Dedifferentiated amniotic fluid mesenchymal stem cell (primary cell): ENCODE measurements around the gene CCDC80.

ENCODE experiments used
- DNase-seq: peaks from one replicate; pipeline ENCODE4 v3.0.0-alpha.2; 2016; ENCODE audit errors: extremely low spot score

CCDC80 gene

GRCh38 chr3:112656043-112656442 is 15.1 kb upstream of the CCDC80 start:
- DNase-seq: no peak

- DNase-seq: no peak
Measured at GRCh38 chr3:112654979-112655378, 14.0 kb upstream of the CCDC80 start.

GRCh38 chr3:112654492-112654891 is 13.5 kb upstream of the CCDC80 start:
- no peak for DNase-seq

- DNase-seq: peak; percentile 84
Measured at GRCh38 chr3:112653881-112654300, 12.9 kb upstream of the CCDC80 start.

DNA sequence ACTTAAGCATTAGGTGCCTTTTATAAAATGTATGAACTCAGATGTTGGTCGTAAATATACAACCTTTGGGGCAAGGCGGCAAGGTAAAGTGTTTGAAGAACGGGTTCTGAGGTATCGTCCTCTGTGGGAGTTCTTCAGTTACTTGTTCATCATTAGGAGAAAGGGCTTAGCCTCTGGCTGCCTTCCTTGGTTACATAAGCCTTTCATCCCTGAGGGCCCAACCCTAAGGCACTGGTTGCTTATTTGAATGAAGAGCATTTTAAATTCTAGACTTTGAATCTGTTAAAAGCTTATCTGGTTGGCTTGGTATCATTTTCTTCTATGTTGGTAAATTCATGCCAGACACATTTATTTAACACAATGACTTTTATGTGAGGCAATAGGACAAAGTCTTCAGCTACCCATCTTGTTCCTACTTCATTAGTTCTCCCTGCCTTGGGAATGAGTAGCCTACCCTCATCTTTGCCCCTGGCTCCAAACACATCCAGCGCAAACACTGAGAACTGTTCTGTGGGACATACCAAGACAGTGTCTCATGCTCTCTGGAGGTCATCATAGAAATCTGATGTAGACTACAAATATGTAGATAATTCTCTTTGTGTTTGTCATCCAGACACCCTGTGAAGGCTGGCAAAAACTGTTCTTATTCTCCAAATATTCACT is 12.4 kb upstream of the CCDC80 start:
- DNase-seq: peak; percentile 93

DNA sequence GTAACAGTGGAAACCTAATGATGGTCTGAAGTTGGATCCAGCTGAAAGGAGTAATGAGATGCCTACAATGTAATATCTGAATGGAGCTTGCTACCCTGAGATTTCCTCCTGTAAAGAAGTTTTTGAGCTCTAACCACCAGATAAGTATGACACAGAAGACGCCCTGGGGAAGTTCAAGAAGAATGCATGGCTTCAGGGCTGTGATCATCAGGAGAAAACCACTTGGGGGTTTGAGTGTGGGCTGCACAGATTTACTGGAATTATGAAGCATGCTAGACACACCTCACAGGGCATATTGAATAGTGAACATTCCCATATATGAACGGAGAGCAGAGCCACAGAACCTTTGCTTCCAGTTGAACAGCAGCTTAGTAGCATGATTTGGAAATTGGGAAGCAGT is 10.6 kb upstream of the CCDC80 start:
- DNase-seq: no peak

- no peak for DNase-seq
Measured at GRCh38 chr3:112651071-112651470, 10.1 kb upstream of the CCDC80 start.

DNA sequence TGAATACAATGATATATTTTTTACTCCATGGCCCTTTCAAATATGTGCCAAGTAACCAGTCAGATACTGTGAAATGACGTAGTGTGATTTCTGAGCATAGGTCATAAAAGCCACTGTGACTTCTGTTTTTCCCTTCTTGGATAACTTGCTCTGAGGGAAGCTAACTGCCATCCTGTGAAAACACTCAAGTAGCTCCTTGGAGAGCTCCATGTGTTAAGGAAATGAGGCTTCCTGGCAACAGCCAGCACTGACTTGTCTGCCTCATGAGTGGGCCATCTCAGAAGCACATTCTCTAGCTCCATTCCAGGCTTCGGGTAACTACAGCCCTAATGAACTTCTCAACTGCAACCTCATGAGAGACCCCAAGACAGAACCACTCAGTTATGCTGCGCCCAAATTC is 9.5 kb upstream of the CCDC80 start:
- DNase-seq: no peak

- DNase-seq: peak; percentile 90
Measured at GRCh38 chr3:112649478-112649735, 8.5 kb upstream of the CCDC80 start.

GRCh38 chr3:112647122-112647521 is 6.2 kb upstream of the CCDC80 start:
- peak; percentile 61 for DNase-seq

- DNase-seq: no peak
Measured at GRCh38 chr3:112646623-112647022, 5.7 kb upstream of the CCDC80 start.

GRCh38 chr3:112644453-112644852 is 3.5 kb upstream of the CCDC80 start:
- no peak for DNase-seq

DNA sequence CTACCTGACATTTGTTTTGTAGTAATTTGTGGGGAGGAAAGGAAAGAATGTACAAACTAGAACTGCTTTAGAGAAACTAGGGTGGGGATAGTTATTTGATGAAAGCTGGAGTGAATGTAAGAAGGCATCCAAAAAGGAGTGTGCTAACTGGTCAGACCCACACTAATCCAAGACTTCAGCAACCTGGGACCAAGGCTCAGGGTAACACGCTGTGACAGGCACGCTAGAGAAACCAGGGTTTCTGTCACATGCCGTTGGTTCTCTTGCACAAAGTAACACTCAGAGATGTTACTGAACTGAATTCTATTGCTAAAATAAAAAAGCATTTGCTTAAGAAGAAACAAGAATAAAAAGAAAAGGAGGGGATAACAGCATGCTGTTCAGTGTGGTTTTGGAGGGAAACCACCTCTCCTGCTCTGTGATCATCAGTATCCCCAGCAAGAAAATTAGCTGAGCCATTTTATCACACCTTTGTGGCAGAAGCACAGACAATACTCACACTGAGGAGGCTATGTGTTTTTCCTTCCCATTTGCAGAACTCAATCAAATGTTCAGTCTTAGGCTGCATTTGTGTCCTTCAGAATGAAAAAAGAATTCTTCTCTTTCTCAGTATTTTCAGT is 2.8 kb upstream of the CCDC80 start:
- no peak for DNase-seq

- peak; percentile 93 for DNase-seq
Measured at GRCh38 chr3:112642912-112643506, 2.1 kb upstream of the CCDC80 start.

GRCh38 chr3:112640276-112640929 is 540 bp downstream of the CCDC80 start:
- DNase-seq: peak; percentile 78

DNA sequence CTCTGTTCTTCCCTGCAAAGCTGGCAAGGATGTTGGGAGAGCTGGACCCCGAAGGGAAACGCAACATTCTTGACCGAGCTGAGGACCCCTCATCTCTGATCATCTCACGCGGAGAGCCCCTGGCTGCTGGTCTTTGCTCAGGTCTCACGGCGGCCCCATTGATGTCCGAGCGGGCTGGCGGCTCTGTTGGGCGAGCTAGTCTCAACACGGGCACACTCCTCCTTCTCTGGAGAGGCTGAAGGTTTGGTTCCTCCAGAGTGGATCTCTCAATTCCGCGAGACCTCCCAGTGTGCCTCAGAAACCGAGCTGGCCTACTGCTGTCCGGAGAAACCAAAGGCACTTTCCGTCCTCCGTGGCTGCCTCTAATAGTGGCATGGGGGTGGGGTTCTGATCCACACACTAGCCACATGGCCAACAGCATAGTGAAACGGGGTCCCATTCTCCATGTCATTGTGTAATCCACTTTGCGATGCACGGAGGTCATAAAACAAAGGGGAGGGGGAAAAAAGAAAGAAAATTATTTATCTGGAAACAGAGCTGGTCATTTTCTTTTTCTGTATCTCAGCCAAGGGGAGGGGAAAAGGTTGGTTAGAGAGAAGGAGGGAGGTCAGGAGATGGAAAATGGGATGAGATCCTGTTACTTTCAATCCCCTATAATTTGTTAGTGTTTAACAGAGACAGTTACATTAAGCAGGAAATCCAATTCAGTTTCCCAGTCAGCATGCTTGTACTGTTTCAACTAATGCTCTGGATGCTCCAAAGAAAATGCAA is 1.3 kb downstream of the CCDC80 start:
- no peak for DNase-seq

- DNase-seq: no peak
Measured at GRCh38 chr3:112638327-112639020, 2.5 kb downstream of the CCDC80 start.

DNA sequence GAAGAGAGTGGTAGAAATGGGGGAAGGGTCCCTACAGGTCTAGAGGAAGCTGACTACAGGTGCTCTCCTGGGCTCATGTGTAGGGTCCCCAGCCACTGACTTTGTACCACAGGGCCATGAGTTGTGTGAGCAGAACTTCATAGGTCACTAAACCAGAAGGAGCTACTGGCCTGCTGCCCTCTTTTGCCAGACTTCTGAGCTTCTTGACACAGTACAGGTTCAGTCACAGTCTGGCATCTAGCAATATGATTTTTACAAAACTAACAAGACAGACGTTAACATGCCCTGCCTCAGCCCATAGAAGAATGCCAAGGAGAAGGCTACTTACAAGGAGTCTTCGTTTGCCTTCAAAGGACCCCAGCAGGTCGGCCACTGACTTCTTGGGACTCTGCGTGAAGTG is 3.2 kb downstream of the CCDC80 start:
- DNase-seq: no peak

- DNase-seq: peak; percentile 82
Measured at GRCh38 chr3:112635674-112636073, 5.3 kb downstream of the CCDC80 start.

DNA sequence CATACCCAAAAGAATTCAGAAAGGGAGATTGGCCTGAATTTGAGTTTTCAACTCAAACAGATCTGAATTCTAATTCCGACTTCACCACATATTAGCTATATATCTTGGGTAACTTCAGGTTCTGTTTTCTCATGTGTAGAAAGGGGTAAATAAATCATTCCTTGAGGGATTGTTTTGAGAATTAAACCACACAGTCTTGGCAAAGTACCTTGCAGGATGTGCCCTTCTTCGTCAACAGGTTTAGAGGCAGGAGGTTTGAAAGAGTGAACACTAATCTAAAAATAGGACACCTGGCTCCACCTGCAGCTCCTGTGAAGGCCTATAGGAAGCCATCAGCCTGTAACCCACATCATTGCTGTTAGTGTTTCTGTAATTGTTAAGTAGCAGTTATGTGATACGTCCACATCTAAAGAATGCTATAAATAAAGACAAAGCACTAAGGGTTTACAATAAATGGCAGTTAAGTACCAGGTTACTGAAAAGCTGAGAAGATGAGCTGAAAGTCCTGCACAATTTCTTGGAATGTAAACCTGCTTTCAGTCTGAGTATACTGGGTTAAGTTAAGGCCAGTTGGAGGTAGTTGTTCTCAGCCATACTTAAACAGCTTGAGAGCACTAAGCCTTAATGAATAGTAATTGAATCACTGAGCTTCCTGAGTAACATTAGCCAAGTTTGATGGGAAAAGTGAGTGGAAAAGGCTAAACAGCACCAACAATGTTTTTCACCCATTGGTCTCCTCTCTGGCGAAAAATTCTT is 6.0 kb downstream of the CCDC80 start:
- no peak for DNase-seq

GRCh38 chr3:112633757-112634156 is 7.2 kb downstream of the CCDC80 start:
- DNase-seq: no peak
